Measurements from ENCODE around the gene ZNF507.
A peak's percentile ranks its signal among the peaks of the same experiment; 100 is the strongest.

The ZNF507 gene

GRCh38 chr19:32345261-32346207 is at the start of gene ZNF507:
Gene ZNF507 (plus strand): TSS chr19:32345610. CDS start chr19:32352831, 7,221 bp downstream.
- DNase-seq (ENCODE audit: insufficient read length, low spot score) (peak; percentile 94), FAIRE-seq (peak; percentile 48)

GRCh38 chr19:32296694-32297093 is 48.7 kb upstream of the ZNF507 start:
- DNase-seq (ENCODE audit: insufficient read length, low spot score) (no peak), FAIRE-seq (no peak)

DNA sequence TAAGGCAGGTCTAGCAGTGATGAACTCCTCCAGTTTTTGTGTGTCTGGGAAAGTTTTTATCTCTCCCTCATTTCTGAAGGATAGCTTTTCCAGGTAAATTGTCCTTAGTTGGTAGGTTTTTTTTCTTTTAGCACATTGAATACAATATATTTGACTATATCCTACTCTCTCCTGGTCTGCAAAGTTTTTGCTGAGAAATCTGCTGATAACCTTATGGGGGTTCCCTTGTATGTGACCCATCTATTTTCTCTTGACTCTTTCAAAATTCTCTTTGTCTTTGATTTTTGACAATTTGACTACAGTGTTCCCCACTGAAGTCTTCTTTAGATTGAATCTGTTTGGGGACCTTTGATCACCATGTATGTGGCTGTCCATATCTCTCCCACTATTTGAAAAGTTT is 42.6 kb upstream of the ZNF507 start:
- DNase-seq (ENCODE audit: insufficient read length, low spot score) (no peak), FAIRE-seq (no peak)

GRCh38 chr19:32303193-32303592 is 42.2 kb upstream of the ZNF507 start:
- DNase-seq (ENCODE audit: insufficient read length, low spot score), result no peak
- no peak for FAIRE-seq

- DNase-seq (ENCODE audit: insufficient read length, low spot score), result no peak
- FAIRE-seq, result no peak
These were observed 37.8 kb upstream of the ZNF507 start for GRCh38 chr19:32307591-32307990.

DNA sequence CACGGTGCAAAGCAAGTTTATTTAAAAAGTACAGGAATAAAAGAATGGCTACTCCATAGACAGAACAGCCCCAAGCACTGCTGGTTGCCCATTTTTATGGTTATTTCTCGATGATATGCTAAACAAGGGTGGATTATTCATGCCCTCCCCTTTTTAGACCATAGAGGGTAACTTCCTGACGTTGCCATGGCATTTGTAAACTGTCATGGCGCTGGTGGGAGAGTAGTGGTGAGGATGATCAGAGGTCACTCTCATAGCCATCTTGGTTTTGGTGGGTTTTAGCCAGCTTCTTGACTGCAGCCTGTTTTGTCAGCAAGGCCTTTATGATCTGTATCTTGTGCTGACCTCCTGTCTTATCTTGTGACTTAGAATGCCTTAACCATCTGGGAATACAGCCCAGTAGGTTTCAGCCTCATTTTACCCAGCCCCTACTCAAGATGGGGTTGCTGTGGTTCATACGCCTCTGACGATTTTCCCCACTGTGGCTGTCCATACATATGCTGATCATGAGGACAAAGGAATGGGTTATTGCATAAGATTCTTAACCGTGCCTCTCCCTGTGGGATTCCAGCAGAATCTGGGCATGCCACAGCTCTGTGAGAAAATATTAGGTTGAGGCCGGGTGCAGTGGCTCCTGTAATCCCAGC is 36.9 kb upstream of the ZNF507 start:
- no peak for DNase-seq (ENCODE audit: insufficient read length, low spot score)
- FAIRE-seq, result no peak

DNA sequence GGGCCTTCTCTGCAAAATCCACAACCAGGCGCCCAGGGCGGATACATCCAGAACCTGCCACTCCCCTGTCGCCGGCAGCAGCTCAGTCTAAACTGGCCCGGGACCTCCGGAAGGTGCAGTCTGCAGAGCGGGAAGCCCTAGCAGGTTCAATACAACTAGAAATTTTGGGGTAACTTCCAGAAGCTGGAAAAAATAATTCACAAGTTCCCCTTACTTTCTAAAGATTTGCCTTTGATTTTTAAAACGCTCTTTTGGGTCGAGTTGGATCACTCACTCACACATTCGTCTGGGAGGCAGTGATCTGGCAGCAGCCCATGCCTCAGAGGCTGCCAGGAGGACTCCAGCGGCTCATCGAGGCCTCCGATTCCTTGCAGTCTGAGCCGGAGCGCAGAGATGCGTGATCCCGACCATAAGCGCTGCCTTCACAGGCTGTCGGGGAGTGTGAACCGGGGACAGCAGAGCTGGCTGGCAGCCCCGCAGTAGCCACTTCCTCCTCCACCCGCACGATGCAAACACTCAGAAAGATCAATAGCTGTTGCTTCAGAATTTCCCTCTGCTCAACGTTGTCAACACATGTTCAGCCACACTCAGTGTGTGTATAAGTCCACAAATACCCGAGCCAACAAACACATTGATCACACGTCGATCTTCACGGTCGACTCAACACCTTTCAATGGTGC is 35.6 kb upstream of the ZNF507 start:
- DNase-seq (ENCODE audit: insufficient read length, low spot score) (no peak), FAIRE-seq (no peak)

- no peak for DNase-seq (ENCODE audit: insufficient read length, low spot score)
- FAIRE-seq, result no peak
These were observed 34.0 kb upstream of the ZNF507 start for GRCh38 chr19:32311371-32311770.

GRCh38 chr19:32313569-32314265 is 31.7 kb upstream of the ZNF507 start:
- no peak for DNase-seq (ENCODE audit: insufficient read length, low spot score)
- FAIRE-seq, result no peak

DNA sequence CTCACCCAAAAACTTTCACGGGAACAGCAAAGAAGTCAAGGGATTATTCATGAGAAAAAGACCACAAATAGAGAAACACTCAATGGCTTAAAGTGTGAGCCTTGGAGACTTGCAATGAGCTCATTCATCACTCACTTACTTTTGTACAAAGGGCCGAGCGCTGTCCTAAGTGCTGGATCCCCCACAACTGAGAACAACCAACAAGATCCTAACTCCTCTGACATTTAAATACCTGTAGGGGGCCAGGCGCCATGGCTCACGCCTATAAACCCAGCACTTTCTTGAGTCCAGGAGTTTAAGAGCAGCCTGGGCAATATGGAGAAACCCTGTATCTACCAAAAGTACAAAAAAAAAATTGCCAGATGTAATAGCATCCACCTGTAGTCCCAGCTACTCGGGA is 29.4 kb upstream of the ZNF507 start:
- FAIRE-seq (no peak), DNase-seq (ENCODE audit: insufficient read length, low spot score) (no peak)

GRCh38 chr19:32317086-32317485 is 28.3 kb upstream of the ZNF507 start:
- no peak for DNase-seq (ENCODE audit: insufficient read length, low spot score)
- no peak for FAIRE-seq

DNA sequence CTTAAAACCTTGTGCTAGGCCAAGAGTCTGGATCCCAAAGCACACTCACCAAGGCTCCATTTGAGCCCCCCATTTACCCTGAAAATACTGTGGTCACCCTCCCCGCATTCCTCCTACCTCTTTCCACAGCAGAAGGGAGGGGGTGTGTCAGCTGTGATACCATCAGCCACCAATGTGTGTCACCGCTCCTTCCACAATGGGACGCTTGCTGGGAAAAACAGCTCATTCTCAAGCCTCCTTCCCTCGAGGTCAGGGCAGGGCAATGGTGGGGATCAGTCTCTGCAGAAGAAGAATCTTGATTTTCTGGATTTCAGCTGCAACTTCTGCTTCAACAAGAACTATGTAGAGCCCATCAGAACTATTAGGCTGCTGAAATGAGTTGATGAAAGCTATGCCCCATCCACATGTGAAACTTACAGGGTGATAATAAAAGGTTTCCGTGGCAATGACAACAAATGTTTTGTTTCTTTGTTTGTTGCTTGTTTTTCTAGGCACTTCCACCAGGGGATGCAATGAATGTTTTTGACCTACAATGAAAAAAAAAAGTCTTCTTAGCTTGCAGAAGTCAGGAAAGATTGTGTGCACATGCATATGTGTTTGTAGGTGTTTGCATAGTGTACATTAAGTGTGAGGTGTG is 26.4 kb upstream of the ZNF507 start:
- no peak for FAIRE-seq
- no peak for DNase-seq (ENCODE audit: insufficient read length, low spot score)

DNA sequence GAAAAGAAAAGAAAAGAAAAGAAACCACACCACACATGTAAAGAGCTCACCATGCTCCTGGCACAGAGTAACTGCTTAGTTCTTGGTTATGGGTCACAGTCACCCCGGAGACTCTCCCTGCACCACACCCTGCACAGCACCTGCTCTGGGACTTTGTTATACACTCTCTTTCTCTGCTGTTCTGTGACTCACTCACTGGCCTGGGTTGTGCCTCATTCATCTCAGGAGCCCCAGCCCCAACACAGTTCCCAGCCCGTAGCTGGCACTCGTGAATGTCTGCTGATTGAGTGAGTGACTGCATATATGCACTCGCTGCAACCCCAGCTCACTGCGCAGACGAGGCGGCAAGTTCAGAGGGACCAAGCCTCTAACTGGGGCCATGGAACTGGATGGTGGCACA is 22.9 kb upstream of the ZNF507 start:
- no peak for FAIRE-seq
- no peak for DNase-seq (ENCODE audit: insufficient read length, low spot score)

DNA sequence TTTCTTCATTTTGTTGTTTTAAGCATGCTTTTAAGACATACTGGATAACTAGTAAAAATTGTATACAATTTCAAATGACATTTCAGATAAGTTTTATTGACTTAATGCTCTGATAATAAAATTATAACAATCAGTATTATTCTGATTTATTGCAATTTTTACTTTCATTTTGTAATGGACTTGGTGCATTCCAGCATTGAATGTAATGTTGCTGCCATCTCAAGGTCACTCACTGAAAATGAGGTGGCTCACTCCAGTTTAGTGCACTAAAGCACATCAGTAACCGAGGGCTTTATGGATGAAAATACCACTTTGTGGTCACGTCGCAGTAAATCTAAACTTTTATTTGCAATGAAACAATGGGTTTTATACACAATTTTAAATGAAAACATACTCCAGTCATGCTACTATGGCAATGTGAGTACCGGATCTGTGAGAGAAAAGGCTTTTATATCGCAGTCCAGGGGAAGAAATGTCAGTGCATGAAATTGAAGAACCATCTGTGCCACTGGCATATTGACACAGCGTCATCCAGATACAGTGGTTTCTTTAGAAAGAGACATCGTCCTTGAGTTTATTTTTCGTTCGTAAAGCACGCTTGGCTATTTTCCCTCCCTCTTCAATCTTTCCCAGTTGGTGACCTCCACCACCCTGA is 20.7 kb upstream of the ZNF507 start:
- FAIRE-seq, result no peak
- no peak for DNase-seq (ENCODE audit: insufficient read length, low spot score)

- no peak for FAIRE-seq
These were observed 15.1 kb upstream of the ZNF507 start for GRCh38 chr19:32330213-32330857.

GRCh38 chr19:32333227-32333626 is 12.2 kb upstream of the ZNF507 start:
- DNase-seq (ENCODE audit: insufficient read length, low spot score), result no peak
- no peak for FAIRE-seq

More at GRCh38 chr19:32330213-32330857, 15.1 kb upstream of the ZNF507 start:
- DNase-seq (ENCODE audit: insufficient read length, low spot score), result no peak

- DNase-seq (ENCODE audit: insufficient read length, low spot score) (no peak), FAIRE-seq (no peak)
These were observed 8.9 kb upstream of the ZNF507 start for GRCh38 chr19:32336259-32337083.

GRCh38 chr19:32337084-32337808 is 8.2 kb upstream of the ZNF507 start:
- no peak for DNase-seq (ENCODE audit: insufficient read length, low spot score)
- no peak for FAIRE-seq
